ENCODE data around the gene MEGF8.

DNA sequence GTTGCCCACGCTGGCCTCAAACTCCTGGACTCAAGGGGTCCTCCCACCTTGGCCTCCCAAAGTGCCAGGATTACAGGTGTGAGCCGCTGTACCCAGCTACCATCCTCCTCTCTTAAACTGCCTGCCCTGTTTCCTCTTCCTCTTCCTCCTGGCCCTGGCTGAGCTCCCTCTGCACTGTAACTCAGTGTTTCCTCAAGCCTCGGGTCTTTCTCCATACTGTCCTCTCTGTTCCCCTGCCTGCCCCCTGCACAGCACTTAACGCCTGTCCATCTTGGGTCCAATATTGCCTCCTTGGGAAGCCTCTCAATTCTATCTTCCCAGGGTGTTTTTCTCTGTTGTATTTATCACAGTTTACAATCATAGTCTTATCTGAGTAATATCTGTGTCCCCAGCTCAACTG is 95.7 kb downstream of the MEGF8 start:
- TF ChIP-seq, protein P1, sequence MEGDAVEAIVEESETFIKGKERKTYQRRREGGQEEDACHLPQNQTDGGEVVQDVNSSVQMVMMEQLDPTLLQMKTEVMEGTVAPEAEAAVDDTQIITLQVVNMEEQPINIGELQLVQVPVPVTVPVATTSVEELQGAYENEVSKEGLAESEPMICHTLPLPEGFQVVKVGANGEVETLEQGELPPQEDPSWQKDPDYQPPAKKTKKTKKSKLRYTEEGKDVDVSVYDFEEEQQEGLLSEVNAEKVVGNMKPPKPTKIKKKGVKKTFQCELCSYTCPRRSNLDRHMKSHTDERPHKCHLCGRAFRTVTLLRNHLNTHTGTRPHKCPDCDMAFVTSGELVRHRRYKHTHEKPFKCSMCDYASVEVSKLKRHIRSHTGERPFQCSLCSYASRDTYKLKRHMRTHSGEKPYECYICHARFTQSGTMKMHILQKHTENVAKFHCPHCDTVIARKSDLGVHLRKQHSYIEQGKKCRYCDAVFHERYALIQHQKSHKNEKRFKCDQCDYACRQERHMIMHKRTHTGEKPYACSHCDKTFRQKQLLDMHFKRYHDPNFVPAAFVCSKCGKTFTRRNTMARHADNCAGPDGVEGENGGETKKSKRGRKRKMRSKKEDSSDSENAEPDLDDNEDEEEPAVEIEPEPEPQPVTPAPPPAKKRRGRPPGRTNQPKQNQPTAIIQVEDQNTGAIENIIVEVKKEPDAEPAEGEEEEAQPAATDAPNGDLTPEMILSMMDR (IDR thresholded peaks at IDR 0.05): no peak
- TF ChIP-seq ZFX (IDR thresholded peaks at IDR 0.05; ENCODE audit: borderline replicate concordance): no peak

All from 22Rv1 (cell line).